Spleen (tissue), 11 donors: ENCODE measurements around the gene FBXL16. TPM values are rescaled to one million over a fixed set of nuclear protein-coding genes. Genes with fewer than 3 reads are reported as not detected.
"Not testable (repeated sequence)": the region's sequence is repeated elsewhere in the genome, so short reads cannot be mapped to it uniquely, and the experiment has no call there.

Experiments
- DNase-seq: peaks from one replicate; pipeline ENCODE4 v3.0.0-alpha.2; 2020
- H3K27ac ChIP-seq, 8 donors: fragments of 200-600 bp; sonication (generic) in 7 of 8; 1 replicate in 4 of 8; 2 replicates in 4 of 8; pipeline versions ENCODE4 v1.5.0 to v1.8.0; 2016 to 2021; ENCODE audit warnings: inconsistent platforms in 4 of 8, mild to moderate bottlenecking in 4 of 8, moderate library complexity in 1 of 8
- H3K27me3 ChIP-seq, 7 donors: fragments of 200-600 bp; sonication (generic) in 6 of 7; replicated peaks in 1 of 7; 1 replicate in 4 of 7; 2 replicates in 3 of 7; pipeline versions ENCODE4 v1.5.0 to v1.8.0; 2016 to 2021; ENCODE audit warnings: inconsistent platforms in 3 of 7, mild to moderate bottlenecking in 1 of 7
- H3K36me3 ChIP-seq, 6 donors: fragments of 200-600 bp; sonication (generic) in 5 of 6; 1 replicate in 4 of 6; 2 replicates in 2 of 6; pipeline versions ENCODE4 v1.5.0 to v1.8.0; 2016 to 2021; ENCODE audit warnings: inconsistent platforms in 2 of 6
- H3K4me1 ChIP-seq, 6 donors: fragments of 200-600 bp; sonication (generic) in 5 of 6; 1 replicate in 3 of 6; 2 replicates in 3 of 6; pipeline versions ENCODE4 v1.5.0 to v1.8.0; 2016 to 2021; ENCODE audit warnings: inconsistent platforms in 3 of 6
- H3K4me3 ChIP-seq, 8 donors: fragments of 200-600 bp; sonication (generic) in 7 of 8; 1 replicate in 4 of 8; 2 replicates in 4 of 8; pipeline versions ENCODE4 v1.5.0 to v1.8.0; 2016 to 2021; ENCODE audit warnings: inconsistent platforms in 4 of 8, mild to moderate bottlenecking in 4 of 8, moderate library complexity in 2 of 8
- H3K9me3 ChIP-seq, 8 donors: fragments of 200-600 bp; sonication (generic) in 7 of 8; 1 replicate in 4 of 8; 2 replicates in 4 of 8; pipeline versions ENCODE4 v1.5.0 to v1.8.0; 2016 to 2021; ENCODE audit warnings: inconsistent platforms in 4 of 8
- POLR2A ChIP-seq, 3 donors: fragments of 450-650 bp; IDR thresholded peaks; one replicate each; pipeline ENCODE4 v1.5.1; 2017; ENCODE audit warnings: antibody characterized with exemption in 3 of 3, mild to moderate bottlenecking in 1 of 3
- POLR2AphosphoS5 ChIP-seq, 3 donors: sonication (generic); formaldehyde crosslinking; IDR thresholded peaks; one replicate each; pipeline ENCODE4 v1.5.1; 2017; ENCODE audit warnings: antibody characterized with exemption in 3 of 3
- WGBS, 5 donors: extraction: QIAGEN DNeasy Blood & Tissue Kit in 3 of 5; methylation state at CpG; one replicate each; pipeline versions ENCODE4 v1.1.5 to v1.1.7; 2013 to 2018; 5-methylcytosine and 5-hydroxymethylcytosine counted together
- intact Hi-C: fragments of 100-400 bp; cut with DNase I; formaldehyde crosslinking; loops from one replicate; pipeline ENCODE4 v1.15.0; 2023; ENCODE audit warnings: low total_unique reads
- polyA plus RNA-seq, 3 donors: library from polyadenylated mRNA; stranded (reverse); fragments of 200-250 nt; gene quantifications; one replicate each; pipeline ENCODE4 v1.2.1, GENCODE V29; 2013
- total RNA-seq, 7 donors: library from RNA; depleted of rRNA in 3 of 7; stranded (reverse); fragments of >200 nt in 3 of 7; fragmentation: NEBNext Ultra II Directional in 4 of 7; extraction: Animal tissue kit (Norgen Biotek cat#: 25700) in 4 of 7; gene quantifications; one replicate each; pipeline versions ENCODE4 v1.1.0 to v1.2.1, GENCODE V29; 2016 to 2021
- TF ChIP-seq, protein P1 (sequence below), 11 experiments: fragments of 200-600 bp in 7 of 11; fragments of 450-650 bp in 4 of 11; sonication (generic) in 4 of 11; IDR thresholded peaks in 8 of 11; conservative IDR thresholded peaks in 3 of 11; 1 replicate in 7 of 11; 2 replicates in 4 of 11; pipeline versions ENCODE4 v1.4.0 to v1.8.0; 2016 to 2021; ENCODE audit warnings: antibody characterized with exemption in 11 of 11, inconsistent platforms in 4 of 11, mild to moderate bottlenecking in 1 of 11
- donor health status: healthy with polysubstance abuse.
- donor health status: DM: no; HTN: no; CAD: no; lungs with moderate emphysema.
- donor health status: DM: no; HTN: no; CAD: no.
- donor health status: Bipolar disorder and iron deficiency.
- donor health status: healthy.
- donor health status: DM: no; HTN: no; CAD: no.
- donor health status: DM: yes; HTN: yes; CAD: no.

FBXL16 gene
- total and polyA plus RNA-seq, 10 donors: 0.48 to 2.6 (median 1.5) TPM

DNA sequence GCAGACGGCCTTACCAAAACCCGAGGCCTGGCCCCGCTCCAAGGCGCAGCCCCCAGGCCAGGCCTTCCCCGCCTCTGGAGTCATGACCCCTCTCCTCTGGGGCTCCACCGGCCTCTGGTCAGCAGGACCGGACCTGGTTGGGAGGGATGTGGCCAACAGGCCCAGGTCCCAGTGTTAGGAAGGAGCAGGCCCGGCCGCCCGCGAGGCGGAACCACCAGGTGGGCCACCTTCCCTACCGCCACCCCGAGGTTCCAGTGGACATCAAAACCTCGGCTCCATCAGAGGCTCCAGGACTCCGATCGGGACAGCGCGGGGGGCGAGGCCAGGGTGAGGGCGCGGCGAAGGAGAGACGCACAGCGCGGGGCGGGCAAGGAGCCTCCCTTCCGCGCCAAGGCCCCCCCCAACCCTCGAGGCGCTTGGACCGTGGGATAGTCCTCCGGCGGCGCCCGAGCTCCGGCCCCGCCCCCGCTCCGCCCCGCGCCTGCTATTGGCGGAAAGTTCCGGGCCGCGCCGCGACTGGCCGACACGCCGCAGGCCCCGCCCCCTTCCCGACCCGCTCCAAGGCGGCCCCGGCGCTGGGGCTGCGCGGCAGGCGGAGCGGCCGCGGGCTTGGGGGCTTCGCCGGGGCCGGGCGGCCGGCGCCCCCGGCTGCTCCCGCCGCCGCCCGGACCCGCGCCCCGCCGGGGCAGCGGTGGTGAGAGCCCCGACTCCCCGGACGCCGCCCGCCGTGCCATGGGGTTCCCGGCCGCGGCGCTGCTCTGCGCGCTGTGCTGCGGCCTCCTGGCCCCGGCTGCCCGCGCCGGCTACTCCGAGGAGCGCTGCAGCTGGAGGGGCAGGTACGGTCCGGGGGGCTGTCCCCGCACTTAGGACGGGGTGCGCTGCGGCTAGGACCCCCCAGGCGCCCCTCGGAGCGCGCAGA is 9.2 kb upstream of the FBXL16 start, which contains the start of gene METRN:
Gene METRN (plus strand): TSS at position 561 of the 919 bp plus-strand sequence. CDS start 172 bp downstream, at position 733.
- peak; percentile 95 for DNase-seq
- Histone ChIP-seq H3K9me3 (no peaks in the 10 kb centered on the region), H3K27ac (peak within 1 kb of the TSS in 3 of 8 donors; percentile 32 to 59 (median 55)), H3K36me3 (peaks cover 0 to 5% (median 0%) of the 10 kb centered on the region in 6 donors), H3K4me3 (peak within 1 kb of the TSS; percentile 67 to 93 (median 71)), H3K27me3 (peaks cover 8 to 81% (median 29%) of the 10 kb centered on the region in 7 donors), H3K4me1 (peaks cover 9 to 67% (median 39%) of the 10 kb centered on the region in 6 donors)
- WGBS, 5 donors: 5 to 71% (median 10%) methylated on average over 4 to 108 of the region's 108 CpGs
- intact Hi-C loops: loop anchor here (5.0 kb wide), 1 partner anchor 72 kb away; the partner anchor contains the start of genes CHTF18 and RPUSD1
- TF ChIP-seq, protein P1, sequence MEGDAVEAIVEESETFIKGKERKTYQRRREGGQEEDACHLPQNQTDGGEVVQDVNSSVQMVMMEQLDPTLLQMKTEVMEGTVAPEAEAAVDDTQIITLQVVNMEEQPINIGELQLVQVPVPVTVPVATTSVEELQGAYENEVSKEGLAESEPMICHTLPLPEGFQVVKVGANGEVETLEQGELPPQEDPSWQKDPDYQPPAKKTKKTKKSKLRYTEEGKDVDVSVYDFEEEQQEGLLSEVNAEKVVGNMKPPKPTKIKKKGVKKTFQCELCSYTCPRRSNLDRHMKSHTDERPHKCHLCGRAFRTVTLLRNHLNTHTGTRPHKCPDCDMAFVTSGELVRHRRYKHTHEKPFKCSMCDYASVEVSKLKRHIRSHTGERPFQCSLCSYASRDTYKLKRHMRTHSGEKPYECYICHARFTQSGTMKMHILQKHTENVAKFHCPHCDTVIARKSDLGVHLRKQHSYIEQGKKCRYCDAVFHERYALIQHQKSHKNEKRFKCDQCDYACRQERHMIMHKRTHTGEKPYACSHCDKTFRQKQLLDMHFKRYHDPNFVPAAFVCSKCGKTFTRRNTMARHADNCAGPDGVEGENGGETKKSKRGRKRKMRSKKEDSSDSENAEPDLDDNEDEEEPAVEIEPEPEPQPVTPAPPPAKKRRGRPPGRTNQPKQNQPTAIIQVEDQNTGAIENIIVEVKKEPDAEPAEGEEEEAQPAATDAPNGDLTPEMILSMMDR (IDR thresholded peaks at IDR 0.05 in 8 of 11, conservative IDR thresholded peaks at IDR 0.05 in 3 of 11): peak in 1 of 11 experiments; percentile 6
- TF ChIP-seq POLR2AphosphoS5 (IDR thresholded peaks at IDR 0.05) (peak; percentile 4 to 54 (median 45)), POLR2A (IDR thresholded peaks at IDR 0.05) (no peak)

DNA sequence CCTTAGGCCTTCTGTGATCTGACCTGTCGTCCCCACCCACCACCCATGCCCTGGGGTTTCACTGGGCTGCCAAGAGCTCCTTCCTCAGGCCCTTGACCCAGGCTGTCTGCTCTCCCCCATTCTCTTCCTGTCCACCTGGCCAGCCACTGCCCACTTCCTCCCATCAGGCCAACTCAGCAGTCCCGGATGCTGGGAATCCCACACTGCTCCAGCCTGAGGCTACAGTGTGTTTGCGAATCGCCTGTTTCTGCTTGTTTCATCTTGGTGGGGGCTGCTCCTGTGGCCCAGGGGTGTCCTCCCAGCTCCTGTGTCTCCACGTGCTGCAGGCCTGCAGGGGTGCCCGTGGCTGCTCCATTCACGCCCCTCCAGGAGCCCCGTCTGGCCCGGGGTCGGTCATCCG is 8.5 kb upstream of the FBXL16 start:
- H3K4me1 ChIP-seq: peaks cover 4 to 60% (median 34%) of the 10 kb centered on the region in 6 donors
- H3K4me3 ChIP-seq: peak overlapping the region in 4 of 8 donors; percentile 10 to 93 (median 76)
- H3K36me3 ChIP-seq: peaks cover 0 to 5% (median 0%) of the 10 kb centered on the region in 6 donors
- TF ChIP-seq, protein P1 (IDR thresholded peaks at IDR 0.05 in 8 of 11, conservative IDR thresholded peaks at IDR 0.05 in 3 of 11): no peak
- TF ChIP-seq POLR2A (IDR thresholded peaks at IDR 0.05) (no peak), POLR2AphosphoS5 (IDR thresholded peaks at IDR 0.05) (no peak)
- H3K27ac ChIP-seq: no peak overlapping the region
- DNase-seq: no peak
- intact Hi-C loops: loop anchor here (5.0 kb wide), 1 partner anchor 73 kb away; the partner anchor contains the start of genes CHTF18 and RPUSD1
- H3K27me3 ChIP-seq: peaks cover 8 to 88% (median 36%) of the 10 kb centered on the region in 7 donors
- H3K9me3 ChIP-seq: no peaks in the 10 kb centered on the region
- 40 to 69% (median 56%) methylated on average over 8 to 11 of the region's 11 CpGs for WGBS, 5 donors

GRCh38 chr16:712740-713250 is 7.2 kb upstream of the FBXL16 start:
- H3K4me3 ChIP-seq, DNase-seq, H3K36me3 ChIP-seq, H3K27ac ChIP-seq, H3K9me3 ChIP-seq: not testable (repeated sequence)
- H3K4me1 ChIP-seq: peaks cover 4 to 52% (median 34%) of the 10 kb centered on the region in 6 donors
- intact Hi-C loops: loop anchor here (5.0 kb wide), 1 partner anchor 75 kb away; the partner anchor contains the start of genes CHTF18 and RPUSD1
- TF ChIP-seq, protein P1 (IDR thresholded peaks at IDR 0.05 in 8 of 11, conservative IDR thresholded peaks at IDR 0.05 in 3 of 11): peak in 5 of 11 experiments; percentile 10 to 42 (median 27)
- H3K27me3 ChIP-seq: peaks cover 8 to 98% (median 49%) of the 10 kb centered on the region in 7 donors
- WGBS, 5 donors: 50 to 60% (median 53%) methylated on average over 13 of the region's 13 CpGs
